GM18873 (cell line): ENCODE measurements around the gene GRPEL2.
"Not testable (repeated sequence)": the region's sequence is repeated elsewhere in the genome, so short reads cannot be mapped to it uniquely, and the experiment has no call there.

Experiments used
- ATAC-seq: cut with Tn5 transposase; IDR thresholded peaks from one replicate; pipeline ENCODE4 v1.9.1; 2021; ENCODE audit warnings: mild to moderate bottlenecking, moderate library complexity, moderate number of reproducible peaks; ENCODE audit not compliant: unreplicated experiment, low FRiP score

Gene GRPEL2

DNA sequence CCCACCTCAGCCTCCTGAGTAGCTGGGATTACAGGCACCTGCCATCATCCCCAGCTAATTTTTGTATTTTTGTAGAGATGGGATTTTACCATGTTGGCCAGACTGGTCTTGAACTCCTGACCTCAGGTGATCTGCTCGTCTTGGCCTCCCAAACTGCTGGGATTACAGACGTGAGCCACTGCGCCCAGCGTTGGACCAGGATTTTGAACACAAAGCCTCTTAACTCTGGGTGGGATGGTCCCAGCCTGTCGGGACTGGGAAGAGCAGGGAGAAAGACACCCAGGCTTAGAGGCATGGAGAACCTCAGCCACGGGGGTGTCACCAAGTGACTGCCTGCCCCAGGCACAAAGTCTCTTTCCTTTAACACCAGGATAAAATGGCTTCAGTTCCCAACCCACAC lies 45.8 kb downstream of the GRPEL2 start:
- not testable (repeated sequence) for ATAC-seq

DNA sequence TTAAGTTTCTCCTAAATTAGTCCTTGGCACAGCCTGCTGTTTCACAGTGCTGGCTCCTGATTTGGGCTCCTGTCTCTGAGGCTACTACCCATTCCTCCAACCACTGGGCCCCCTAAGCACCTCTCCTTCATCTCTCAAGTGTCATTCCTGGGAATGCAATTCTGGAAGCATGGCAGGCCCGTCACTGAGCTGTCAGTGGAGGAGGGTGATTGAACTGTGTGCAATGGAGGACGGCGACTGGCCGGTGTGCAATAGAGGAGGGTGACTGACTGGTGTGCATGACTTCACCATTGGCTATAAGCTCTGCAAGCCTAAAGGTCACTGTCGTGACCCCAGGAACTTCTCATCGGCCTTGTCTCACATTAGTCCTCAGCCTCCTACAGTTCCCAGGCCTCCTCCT lies 46.2 kb downstream of the GRPEL2 start:
- no peak for ATAC-seq

DNA sequence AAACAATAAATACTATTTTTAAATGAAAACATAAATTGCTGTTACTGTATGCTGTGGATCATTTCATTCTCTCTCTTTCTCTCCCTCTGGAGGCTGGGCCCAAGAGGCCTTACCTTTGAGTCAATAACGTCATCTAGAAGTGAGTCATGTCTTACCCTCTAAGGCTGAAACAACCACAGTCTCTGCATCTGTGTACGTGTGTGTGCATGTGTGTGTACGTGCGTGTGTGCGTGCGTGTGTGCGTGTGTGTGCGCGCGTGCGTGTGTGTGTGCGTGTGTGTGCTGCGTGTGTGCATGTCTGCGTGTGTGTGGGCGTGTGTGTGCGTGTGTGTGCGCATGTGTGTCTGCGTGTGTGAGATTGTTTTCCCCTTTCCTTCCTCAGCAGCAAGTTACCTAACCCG lies 47.4 kb downstream of the GRPEL2 start:
- no peak for ATAC-seq

DNA sequence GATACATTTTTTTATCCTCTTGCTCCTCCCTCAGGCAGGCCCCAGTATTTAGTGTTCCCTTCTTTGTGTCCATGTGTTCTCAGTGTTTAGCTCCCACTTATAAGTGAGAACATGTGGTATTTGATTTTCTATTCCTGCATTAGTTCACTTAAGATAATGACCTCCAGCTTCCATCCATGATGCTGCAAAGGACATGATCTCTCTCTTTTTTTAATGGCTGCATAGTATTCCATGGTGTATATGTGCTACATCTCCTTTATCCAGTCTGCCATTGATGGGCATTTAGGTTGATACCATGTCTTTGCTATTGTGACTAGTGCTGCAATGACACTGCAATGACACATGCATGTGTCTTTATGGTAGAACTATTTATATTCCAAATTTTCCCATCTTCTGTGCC lies 49.7 kb downstream of the GRPEL2 start:
- not testable (repeated sequence) for ATAC-seq

DNA sequence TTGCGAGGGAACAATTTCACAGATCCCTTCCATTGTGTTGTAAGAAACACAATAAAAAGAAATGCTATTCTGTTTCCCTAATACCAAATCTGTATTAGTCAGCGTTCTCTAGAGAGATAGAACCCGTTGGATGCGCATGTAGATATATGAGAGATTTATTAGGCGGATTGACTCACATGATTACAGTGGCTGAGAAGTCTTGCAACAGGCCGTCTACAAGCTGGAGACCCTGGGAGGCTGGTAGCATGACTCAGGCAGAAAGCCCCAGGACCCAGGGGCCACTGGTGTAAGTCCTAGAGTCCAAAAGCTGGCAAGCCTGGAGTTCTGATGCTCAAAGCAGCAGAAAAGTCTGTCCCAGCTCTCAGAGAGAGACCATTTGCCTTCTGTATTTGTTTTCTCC lies 52.2 kb downstream of the GRPEL2 start:
- ATAC-seq, result no peak

DNA sequence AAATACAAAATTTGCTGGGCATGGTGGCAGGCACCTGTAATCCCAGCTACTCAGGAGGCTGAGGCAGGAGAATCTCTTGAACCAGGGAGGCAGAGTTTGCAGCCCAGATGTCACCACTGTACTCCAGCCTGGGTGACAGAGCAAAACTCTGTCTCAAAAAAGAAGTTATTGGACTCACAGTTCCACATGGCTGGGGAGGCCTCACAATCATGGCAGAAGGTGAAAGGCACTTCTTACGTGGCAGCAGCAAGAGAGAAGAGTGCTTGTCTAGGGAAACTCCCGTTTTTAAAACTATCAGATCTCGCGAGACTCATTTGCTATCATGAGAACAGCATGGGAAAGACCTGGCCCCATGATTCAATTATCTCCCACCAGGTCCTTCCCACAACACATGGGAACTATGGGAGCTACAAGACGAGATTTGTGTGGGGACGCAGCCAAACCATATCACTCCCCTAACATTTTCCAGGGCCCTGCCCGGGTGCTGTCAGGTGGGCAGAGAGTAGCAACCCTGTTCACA lies 53.5 kb downstream of the GRPEL2 start:
- not testable (repeated sequence) for ATAC-seq

DNA sequence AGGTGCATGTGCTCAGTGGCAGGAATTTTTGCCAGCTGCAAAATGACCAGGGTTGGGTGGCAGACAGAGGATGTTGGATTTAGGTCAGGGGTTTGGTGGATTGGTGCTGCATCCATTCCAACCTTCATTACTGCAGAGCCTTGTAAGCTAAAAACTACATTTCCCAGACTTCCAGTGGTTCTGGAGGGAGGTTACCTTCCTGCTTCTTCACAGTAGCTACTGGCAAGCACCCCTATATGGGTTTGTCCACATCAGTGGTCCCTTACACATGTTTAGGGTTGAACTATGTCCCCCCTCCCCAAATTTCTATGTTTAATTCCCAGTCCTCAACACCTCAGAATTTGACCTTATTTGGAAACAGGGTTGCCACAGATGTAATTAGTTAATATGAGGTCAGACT lies 54.5 kb downstream of the GRPEL2 start:
- ATAC-seq, result no peak

DNA sequence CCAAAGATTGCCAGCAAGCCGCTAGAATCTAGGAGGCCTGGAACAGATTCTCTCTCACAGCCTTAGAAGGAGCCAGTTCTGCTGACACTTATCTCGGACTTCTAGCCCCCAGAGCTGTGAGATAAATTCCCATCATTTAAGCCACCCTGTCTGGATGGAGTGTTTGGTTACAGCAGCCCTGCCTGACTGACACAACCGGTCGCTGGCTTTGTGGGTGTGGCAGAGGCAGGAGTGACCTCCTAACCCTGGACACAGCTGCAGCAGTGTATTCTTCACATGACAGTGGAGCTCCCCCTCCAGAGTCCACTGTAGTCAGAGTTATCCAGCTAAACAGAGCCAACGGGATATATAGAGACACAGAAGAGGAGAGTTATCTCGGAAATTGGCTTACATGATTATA lies 55.0 kb downstream of the GRPEL2 start:
- ATAC-seq, result no peak

DNA sequence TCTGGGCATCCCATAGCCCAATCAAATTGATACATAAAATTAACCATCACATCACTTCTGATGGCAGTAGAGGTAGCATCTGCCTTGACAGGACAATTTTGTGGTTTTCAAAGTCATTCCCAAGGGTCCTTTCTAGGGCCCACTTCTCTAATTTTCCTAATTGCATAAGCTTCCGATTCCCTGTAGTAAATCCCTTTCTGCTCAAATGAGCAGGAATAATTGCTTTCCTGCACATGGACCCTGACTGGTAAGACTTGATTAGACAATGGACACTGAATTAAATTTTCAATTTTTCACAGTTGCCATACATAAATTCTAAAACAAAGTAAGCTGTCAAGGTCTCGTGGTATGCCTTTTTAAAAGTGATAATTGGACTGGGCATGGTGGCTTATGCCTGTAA lies 55.8 kb downstream of the GRPEL2 start:
- ATAC-seq, result no peak

DNA sequence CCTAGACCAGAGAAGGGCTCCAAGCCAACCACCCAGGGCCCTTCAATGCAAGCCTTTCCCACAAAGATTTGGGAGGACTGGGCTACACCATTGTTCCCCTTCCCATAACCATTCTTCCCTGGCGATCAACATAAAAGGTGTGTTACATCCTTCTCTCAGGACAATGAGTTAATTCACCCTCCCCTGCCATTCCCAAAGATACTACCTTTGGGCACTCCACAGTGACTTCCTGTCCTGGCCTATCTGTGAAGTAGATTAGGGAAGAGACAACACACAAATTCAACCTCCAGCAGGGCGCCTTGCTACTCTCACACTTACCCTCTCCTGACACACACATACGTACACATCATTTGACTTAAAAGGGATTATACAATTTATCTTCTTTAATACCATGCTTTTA lies 57.0 kb downstream of the GRPEL2 start:
- no peak for ATAC-seq
